GM21717 (cell line): ENCODE measurements around the gene TTC22.

Experiments
- ATAC-seq: cut with Tn5 transposase; IDR thresholded peaks from one replicate; pipeline ENCODE4 v1.9.1; 2021; ENCODE audit warnings: mild to moderate bottlenecking, moderate library complexity; ENCODE audit not compliant: unreplicated experiment

TTC22 gene

DNA sequence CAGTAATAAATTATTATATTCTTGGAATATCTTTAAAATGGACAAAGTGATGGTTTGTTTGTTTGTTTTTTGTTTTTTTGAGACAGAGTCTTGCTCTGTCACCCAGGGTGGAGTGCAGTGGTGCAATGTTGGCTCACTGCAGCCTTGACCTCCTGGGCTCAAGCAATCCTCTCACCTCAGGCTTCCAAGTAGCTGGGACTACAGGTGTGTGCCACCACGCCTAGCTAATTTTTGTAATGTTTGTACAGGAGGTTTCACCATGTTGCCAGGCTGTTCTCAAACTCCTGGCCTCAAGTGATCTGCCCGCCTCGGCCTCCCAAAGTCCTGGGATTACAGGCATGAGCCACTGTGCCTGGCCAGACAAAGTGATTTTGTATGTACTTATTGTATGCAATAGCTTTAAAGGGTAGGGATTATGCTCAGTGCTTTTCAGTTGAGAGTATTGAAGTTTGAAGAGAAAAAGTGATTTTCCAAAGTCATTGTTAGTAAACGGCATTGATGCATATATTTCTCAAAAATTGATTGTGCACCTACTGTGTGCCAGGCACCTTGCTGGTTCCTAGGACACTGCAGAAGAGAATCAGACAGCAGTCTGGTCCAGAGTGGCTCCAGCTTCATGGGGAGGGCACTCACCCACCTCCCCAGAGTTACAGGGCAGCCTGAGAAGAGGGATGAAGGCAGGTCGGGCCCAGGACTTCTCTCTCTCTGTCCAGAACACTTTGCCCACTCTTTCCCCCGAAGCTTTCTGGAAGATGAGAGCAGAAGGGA is 34.2 kb upstream of the TTC22 start:
- ATAC-seq = no peak

GRCh38 chr1:54834007-54834541 is 33.0 kb upstream of the TTC22 start:
- no peak for ATAC-seq

GRCh38 chr1:54833121-54833520 is 32.0 kb upstream of the TTC22 start:
- ATAC-seq = no peak

DNA sequence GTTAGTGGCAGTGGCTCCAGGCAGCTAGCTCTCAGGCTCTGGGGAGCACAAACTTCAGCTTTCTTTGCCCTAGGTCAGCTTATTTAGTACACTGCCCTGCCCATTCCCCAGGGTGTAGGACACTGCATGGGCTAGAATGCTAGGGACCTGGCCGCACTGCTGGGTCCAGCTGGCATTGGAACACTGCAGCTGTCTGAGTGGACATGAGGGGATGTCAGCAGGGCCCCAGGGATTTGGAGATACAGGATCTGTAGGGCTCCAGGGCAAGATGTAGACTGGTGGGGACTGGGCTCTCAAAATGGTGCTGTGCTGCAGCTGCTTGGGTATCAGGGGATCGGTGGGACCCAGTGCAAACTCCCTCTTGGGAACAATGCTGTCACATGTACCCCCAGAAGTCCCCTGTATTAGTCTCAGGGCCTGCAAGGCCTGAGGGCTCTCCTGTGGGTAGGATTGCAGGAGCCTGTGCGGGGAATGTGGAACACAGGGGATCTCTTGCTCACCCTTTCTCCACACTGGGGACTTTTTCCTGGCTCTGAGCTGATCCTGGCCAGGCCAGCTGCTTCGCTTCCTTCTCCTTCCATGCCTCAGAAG is 25.2 kb upstream of the TTC22 start:
- no peak for ATAC-seq

- ATAC-seq = no peak
These were observed 24.6 kb upstream of the TTC22 start for GRCh38 chr1:54825696-54826095.

- no peak for ATAC-seq
These were observed 22.5 kb upstream of the TTC22 start for GRCh38 chr1:54823670-54824069.

- ATAC-seq = no peak
These were observed 18.6 kb upstream of the TTC22 start for GRCh38 chr1:54819733-54820132.

DNA sequence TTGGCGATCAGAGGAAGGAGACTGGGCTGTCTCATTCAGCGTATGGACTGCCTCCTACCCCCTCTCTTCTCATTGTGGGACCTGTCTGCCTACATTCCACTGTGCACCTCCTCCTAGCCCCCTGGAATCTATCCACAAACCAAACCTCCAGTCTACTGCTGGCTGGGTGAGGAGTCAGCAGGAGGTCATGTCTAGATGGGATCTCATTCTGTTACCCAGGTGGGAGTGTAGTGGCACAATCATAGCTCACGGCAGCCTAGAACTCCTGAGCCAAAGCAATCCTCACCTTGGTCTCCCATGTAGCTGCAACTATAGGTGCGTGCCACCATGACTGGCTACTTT is 18.0 kb upstream of the TTC22 start:
- ATAC-seq = no peak

GRCh38 chr1:54818461-54819194 is 17.5 kb upstream of the TTC22 start:
- ATAC-seq = no peak

DNA sequence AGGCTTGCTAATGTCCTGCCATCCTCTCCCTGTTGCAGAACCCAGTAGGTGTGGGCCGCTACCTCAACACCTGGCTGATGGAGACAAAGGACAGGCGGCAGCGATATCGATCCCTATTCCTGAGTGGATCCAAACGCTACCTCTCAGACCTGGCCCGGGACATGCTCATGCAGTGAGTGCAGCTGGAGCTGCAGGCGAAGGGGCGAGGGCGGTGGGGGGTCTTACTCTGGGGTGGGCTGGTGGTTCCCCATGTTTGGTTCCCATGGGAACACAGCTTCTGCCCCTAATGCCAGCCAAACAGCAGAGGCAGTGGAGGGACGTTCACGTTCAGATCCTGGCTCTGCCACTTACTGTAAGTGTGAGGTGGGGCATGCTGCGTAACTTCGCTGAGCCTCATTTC is 15.8 kb upstream of the TTC22 start:
- ATAC-seq = no peak

DNA sequence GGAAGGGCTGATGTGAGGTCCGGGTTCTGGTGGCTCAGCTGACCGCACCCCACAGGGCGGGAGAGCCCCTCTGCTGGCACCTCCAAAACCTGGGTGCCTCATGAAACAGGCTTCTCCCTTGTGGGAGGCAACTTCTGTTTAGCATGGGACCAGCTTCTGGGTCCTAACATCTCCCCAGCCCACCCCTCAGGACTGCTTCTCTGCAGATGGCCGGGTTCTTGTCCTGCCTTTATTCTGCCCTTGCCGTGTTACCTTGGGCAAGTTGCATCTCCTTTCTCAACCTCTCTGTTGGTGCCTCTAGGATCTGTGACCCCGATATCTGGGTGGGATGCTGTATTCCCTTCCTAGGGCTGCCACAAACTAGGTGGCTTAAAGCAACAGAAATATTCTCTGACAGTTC is 15.0 kb upstream of the TTC22 start:
- no peak for ATAC-seq

- ATAC-seq = no peak
These were observed 14.2 kb upstream of the TTC22 start for GRCh38 chr1:54815086-54815876.

DNA sequence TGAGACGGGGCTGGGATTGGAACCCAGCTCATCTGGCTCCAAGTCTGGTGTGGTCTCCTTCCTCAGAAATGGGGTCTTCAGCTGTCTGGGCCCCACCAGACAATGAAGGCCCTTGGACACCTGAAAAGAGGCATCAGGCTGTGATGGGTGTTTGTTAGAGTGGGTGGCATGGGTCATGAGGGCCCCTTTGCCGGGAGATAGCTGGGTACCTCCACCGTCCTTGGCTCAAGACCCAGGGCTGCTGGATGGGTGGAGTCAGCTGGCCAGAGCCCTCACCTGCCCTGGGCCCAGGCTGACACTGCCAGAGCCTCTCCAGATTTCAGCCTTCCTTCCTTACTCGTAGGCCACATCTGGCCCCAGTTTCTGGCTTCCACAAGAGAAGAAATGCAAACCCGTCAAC is 13.4 kb upstream of the TTC22 start:
- ATAC-seq = no peak

GRCh38 chr1:54814126-54814498 is 13.0 kb upstream of the TTC22 start:
- no peak for ATAC-seq

DNA sequence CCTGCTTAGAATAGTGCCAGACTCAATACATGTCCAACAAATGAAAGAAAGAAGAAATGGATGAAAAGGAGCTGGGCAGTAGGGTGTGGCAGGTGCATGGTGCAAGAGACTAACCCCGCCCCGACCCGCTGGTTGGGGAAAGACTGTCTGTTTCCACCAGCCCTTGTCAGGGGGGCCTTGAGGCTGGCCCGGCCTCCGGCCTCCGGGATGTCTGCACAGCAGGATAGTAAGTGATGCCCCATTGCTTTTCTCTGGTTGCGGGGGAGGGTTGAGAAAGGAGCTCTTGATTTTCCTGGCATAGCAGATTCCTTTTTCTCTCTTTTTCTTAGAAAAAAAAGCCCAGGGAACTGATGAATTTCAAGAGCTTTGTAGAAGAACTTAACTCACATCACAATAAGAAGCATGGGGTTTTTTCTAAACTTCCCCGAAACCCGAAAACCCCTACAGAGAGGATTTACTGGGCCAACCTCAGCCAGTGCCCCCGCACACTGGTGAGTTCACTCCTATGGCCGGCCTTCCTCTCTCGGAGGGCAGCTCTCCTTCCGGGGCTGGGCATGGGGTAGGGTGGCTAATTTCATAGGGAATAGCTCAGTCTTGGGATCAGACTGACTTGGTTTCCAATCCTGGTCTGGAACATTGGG is 12.5 kb upstream of the TTC22 start:
- no peak for ATAC-seq

GRCh38 chr1:54812801-54813484 is 11.8 kb upstream of the TTC22 start:
- no peak for ATAC-seq

DNA sequence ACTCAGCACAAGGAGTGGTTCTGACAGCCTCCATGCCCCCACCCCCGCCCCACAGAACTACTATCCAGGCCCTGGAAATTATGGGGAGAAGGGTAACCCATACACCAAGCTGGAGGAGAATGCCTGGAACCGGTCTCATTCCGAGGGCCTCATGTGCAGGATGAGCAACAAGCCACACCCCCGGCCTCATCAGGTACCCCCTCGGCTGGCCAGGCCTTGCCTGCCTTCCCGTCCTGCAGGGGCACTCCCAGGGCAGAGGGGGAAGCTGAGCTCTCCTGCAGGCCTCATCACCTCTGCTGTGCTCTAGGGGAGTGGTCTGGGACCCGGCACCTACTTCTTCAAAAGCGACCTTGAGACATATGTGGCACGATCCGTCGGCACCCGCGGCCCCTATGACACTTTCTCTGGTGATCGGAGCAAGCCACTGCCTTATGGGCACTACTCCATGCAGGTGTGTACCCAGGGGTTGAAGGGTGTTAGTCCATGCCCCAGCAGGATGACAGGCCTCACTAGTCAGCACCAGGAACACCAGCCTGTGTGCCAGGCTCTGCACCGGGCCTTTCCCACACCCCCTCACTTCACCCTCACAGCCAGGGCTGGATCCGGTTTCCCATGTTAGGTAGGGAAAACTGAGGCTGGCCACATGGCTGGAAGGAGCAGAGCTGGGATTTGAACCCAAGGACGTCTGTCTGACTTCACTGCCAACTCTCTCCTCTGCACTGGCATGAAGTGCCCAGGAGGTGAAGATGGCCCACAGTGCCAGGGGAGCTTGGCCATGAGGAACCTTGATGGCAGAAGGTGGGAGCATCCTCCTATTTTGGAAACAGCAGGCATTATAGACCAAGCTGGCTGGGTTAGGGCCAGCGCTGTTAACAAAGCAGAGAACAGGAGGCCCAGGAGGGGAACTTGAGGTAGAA is 10.9 kb upstream of the TTC22 start:
- no peak for ATAC-seq

DNA sequence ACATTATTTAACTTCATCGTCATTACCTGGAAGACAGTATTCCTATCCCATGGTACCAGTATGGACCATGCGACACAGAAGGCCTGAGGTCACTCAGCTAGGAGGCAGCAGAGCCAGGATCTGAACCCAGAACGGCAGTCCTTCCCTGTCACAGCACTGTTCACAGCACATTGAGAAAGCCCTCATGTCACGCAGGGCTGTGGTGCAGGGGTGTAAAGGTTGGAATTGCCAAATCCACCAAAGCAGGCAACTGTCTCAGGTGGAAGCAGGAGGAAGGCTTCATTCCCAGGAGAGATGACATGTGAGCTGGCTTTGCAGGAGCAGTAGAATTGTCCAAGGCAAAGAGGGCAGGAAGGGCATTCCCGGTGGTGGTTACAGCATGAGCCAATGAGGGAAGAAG is 9.9 kb upstream of the TTC22 start:
- no peak for ATAC-seq
